ENCODE measurements around the gene ULK4.

DNA sequence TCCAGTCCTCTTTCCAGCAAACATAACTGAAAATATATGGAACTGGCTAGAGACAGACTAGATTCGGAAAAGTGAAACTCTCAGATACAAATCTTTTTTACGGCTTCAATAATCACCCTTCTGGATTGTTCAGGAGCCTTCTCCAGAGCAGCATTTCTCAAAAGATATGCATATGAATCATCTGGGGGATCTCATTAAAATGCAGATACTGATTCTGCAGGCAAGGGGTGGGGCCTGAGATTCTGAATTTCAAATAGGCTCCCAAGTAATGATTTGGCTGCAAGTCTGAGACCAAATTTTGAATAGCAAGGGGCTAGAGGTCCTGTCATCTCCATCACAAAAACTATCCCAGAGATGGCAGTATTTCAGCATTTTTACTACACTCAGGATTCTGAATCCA, 597.2 kb downstream of the ULK4 start:
- TF ChIP-seq CTCF (IDR thresholded peaks at IDR 0.05): no peak
- no peak for TF ChIP-seq POLR2AphosphoS5 (IDR thresholded peaks at IDR 0.05; ENCODE audit: low read depth, low read length)
- no peak for TF ChIP-seq SIN3A (IDR thresholded peaks at IDR 0.05; ENCODE audit: borderline replicate concordance, insufficient read depth, low read depth, low read length)
- TF ChIP-seq REST (IDR thresholded peaks at IDR 0.05; ENCODE audit: insufficient read depth in 1 of 2, low read depth in 2 of 2, low read length in 1 of 2): no peak
- TF ChIP-seq TCF7L2 (IDR thresholded peaks at IDR 0.05; ENCODE audit: low read depth, low read length): no peak
